ENCODE measurements around the gene FANCD2OS. TPM values are rescaled to one million over a fixed set of nuclear protein-coding genes. Genes with fewer than 3 reads are reported as not detected.
"Not testable (repeated sequence)": the region's sequence is repeated elsewhere in the genome, so short reads cannot be mapped to it uniquely, and the experiment has no call there.

The FANCD2OS gene
- total RNA-seq, 4 donors from 2014 or later, result not detected

DNA sequence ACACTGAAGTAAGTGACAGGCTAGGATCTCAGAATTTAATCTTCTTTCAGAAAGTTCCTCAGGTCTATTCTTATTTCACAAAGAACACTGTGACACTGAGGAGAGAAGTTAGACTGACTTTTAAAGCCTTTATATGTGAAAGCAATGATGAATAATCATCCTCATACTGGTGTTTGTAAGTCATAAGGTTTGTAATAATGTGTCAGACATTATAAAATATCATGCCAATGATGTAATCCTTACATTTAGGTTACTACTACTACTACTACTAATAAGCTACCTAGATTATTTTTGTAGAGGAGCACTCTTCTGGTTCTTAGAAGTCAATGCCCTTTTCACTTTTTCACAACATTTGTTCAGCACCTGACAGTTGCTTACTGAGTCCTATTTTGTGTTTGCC is 33.4 kb downstream of the FANCD2OS start:
- no peaks in the 10 kb centered on the region for H3K4me1 ChIP-seq
- H3K4me3 ChIP-seq, result no peak overlapping the region
- TF ChIP-seq POLR2AphosphoS5 (IDR thresholded peaks at IDR 0.05) (no peak), POLR2A (IDR thresholded peaks at IDR 0.05) (no peak), EP300 (IDR thresholded peaks at IDR 0.05) (no peak)
- TF ChIP-seq, protein P1, sequence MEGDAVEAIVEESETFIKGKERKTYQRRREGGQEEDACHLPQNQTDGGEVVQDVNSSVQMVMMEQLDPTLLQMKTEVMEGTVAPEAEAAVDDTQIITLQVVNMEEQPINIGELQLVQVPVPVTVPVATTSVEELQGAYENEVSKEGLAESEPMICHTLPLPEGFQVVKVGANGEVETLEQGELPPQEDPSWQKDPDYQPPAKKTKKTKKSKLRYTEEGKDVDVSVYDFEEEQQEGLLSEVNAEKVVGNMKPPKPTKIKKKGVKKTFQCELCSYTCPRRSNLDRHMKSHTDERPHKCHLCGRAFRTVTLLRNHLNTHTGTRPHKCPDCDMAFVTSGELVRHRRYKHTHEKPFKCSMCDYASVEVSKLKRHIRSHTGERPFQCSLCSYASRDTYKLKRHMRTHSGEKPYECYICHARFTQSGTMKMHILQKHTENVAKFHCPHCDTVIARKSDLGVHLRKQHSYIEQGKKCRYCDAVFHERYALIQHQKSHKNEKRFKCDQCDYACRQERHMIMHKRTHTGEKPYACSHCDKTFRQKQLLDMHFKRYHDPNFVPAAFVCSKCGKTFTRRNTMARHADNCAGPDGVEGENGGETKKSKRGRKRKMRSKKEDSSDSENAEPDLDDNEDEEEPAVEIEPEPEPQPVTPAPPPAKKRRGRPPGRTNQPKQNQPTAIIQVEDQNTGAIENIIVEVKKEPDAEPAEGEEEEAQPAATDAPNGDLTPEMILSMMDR (IDR thresholded peaks at IDR 0.05), result no peak
- H3K36me3 ChIP-seq, result no peaks in the 10 kb centered on the region
- DNase-seq (ENCODE audit: low spot score in 2 of 2), result no peak
- H3K9me3 ChIP-seq, result no peaks in the 10 kb centered on the region
- H3K27me3 ChIP-seq, result no peaks in the 10 kb centered on the region
- no peak overlapping the region for H3K27ac ChIP-seq

- not testable (repeated sequence) for H3K9me3 ChIP-seq; H3K27ac ChIP-seq; H3K4me3 ChIP-seq; DNase-seq (ENCODE audit: low spot score in 2 of 2); H3K36me3 ChIP-seq; H3K27me3 ChIP-seq; H3K4me1 ChIP-seq
- no CpG with 5 or more reads among the region's 33 CpGs for WGBS
Observed at GRCh38 chr3:10070077-10070476, 38.0 kb downstream of the FANCD2OS start.

- no peak overlapping the region for H3K4me3 ChIP-seq
- no peaks in the 10 kb centered on the region for H3K27me3 ChIP-seq
- no peak overlapping the region for H3K27ac ChIP-seq
- no peak for DNase-seq (ENCODE audit: low spot score in 2 of 2)
- 98% methylated on average over 4 of the region's 4 CpGs for WGBS
- H3K4me1 ChIP-seq, result no peaks in the 10 kb centered on the region
- no peaks in the 10 kb centered on the region for H3K9me3 ChIP-seq
- no peaks in the 10 kb centered on the region for H3K36me3 ChIP-seq
- TF ChIP-seq POLR2AphosphoS5 (IDR thresholded peaks at IDR 0.05), result no peak
- TF ChIP-seq, protein P1 (IDR thresholded peaks at IDR 0.05), result no peak
- TF ChIP-seq EP300 (IDR thresholded peaks at IDR 0.05), result no peak
- no peak for TF ChIP-seq POLR2A (IDR thresholded peaks at IDR 0.05)
Observed at GRCh38 chr3:10055097-10055496, 53.0 kb downstream of the FANCD2OS start.

Other genes starting within 250 kb of the FANCD2OS start
- 10 to 100 TPM; 12.5 to 34.7 (median 26.1) TPM for gene CIDEC, start 228.0 kb downstream of the FANCD2OS start, total RNA-seq
- gene JAGN1, start 217.6 kb downstream of the FANCD2OS start, total RNA-seq, result 10 to 100 TPM; 29.5 to 71.3 (median 49.8) TPM
- gene IL17RE, start 205.4 kb downstream of the FANCD2OS start, total RNA-seq, result 100 to 1,000 TPM in 1 of 4 donors, 10 to 100 TPM in 3; 49.2 to 116 (median 77.8) TPM
- 100 to 1,000 TPM in 3 of 4 donors, 10 to 100 TPM in 1; 92.5 to 185 (median 137) TPM for gene IL17RC, start 191.2 kb downstream of the FANCD2OS start, total RNA-seq
- 10 to 100 TPM; 18.9 to 46.7 (median 26.0) TPM for gene CRELD1, start 174.4 kb downstream of the FANCD2OS start, total RNA-seq
- gene PRRT3, start 155.8 kb downstream of the FANCD2OS start, total RNA-seq, result 1 to 10 TPM; 2.5 to 6.1 (median 3.0) TPM
- 10 to 100 TPM; 41.8 to 82.1 (median 77.5) TPM for gene EMC3, start 121.4 kb downstream of the FANCD2OS start, total RNA-seq
- gene FANCD2, start 81.8 kb downstream of the FANCD2OS start, total RNA-seq, result 10 to 100 TPM in 2 of 4 donors, 1 to 10 TPM in 2; 4.9 to 23.2 (median 10.5) TPM
- gene BRK1, start 7.4 kb upstream of the FANCD2OS start, total RNA-seq, result 100 to 1,000 TPM in 1 of 4 donors, 10 to 100 TPM in 3; 51.7 to 101 (median 83.9) TPM
- 10 to 100 TPM; 36.4 to 49.1 (median 42.8) TPM for gene VHL, start 33.5 kb upstream of the FANCD2OS start, total RNA-seq
- 10 to 100 TPM in 1 of 4 donors, 1 to 10 TPM in 3; 3.6 to 13.6 (median 7.4) TPM for gene IRAK2, start 56.7 kb upstream of the FANCD2OS start, total RNA-seq
- gene TATDN2, start 140.2 kb upstream of the FANCD2OS start, total RNA-seq, result 10 to 100 TPM; 22.1 to 33.7 (median 26.3) TPM
- gene GHRL, start 184.7 kb upstream of the FANCD2OS start, total RNA-seq, result under 1 TPM in 1 of 4 donors, not detected in 3; 0.80 TPM
- gene SEC13, start 212.9 kb upstream of the FANCD2OS start, total RNA-seq, result 100 to 1,000 TPM; 104 to 137 (median 118) TPM

Measured in suprapubic skin (tissue), 4 donors.